ENCODE data around the gene PNPO.
A peak's percentile ranks its signal among the peaks of the same experiment; 100 is the strongest.

Gene PNPO

DNA sequence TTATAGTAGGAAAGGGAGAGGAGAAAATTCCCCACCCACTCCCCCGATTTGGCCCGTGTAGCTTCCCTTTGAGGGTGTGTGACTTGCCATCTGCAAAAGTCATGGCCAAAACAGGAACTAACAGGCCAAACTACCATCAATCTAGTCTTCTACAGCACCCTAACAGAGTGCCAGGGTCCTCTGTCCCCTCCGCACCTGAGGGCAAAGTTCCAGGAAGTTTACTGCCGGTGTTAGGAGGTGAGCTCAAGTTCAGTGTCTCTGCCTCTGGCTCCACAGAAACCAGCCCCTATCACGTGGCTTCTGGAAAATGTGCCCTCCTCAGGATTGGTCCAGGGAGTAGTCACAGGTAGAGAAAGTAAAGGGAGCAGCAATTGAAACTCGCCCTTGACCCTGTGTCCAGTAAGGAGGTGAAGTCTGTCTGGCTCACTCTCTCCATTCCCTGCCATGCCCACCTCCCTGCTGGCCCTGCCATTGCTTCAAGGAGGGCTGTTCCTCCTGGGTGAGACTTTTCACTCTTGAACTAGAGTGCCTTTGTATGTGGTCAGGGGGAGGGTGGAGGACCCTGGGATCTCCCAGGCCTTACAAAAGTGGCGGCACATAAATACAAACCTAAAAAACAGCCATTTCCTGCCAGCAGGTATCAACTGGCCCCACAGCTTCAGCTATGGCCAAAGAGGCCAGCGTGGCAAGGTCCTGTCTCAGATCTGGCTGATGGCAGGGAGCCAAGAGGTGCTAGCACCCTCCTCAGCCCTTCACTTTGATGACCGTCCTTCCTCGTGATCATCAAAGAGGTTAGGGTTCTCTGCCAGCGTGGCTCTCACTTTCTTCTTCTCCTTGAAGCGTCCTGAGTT, 11.0 kb downstream of the PNPO start:
- DNase-seq: no peak

DNA sequence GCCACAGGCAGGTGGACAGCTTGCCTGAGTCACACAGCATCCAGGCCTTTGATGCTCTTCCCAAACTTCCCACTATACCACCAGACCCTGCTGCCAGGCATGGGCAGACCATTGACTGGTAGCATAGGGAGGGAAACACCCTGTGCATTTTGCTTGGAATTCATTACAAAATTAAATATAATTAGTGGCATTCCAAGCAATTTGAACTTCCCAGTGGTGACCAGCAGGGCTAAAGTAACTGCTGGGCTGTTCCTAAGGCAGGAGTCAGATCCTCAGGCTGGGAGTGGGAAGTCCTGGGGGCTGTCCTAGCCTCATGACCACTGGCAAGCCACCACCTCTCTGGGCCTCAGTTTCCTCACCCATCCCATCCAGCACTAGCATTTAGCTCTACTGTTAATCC, 12.5 kb downstream of the PNPO start:
- DNase-seq: no peak

DNA sequence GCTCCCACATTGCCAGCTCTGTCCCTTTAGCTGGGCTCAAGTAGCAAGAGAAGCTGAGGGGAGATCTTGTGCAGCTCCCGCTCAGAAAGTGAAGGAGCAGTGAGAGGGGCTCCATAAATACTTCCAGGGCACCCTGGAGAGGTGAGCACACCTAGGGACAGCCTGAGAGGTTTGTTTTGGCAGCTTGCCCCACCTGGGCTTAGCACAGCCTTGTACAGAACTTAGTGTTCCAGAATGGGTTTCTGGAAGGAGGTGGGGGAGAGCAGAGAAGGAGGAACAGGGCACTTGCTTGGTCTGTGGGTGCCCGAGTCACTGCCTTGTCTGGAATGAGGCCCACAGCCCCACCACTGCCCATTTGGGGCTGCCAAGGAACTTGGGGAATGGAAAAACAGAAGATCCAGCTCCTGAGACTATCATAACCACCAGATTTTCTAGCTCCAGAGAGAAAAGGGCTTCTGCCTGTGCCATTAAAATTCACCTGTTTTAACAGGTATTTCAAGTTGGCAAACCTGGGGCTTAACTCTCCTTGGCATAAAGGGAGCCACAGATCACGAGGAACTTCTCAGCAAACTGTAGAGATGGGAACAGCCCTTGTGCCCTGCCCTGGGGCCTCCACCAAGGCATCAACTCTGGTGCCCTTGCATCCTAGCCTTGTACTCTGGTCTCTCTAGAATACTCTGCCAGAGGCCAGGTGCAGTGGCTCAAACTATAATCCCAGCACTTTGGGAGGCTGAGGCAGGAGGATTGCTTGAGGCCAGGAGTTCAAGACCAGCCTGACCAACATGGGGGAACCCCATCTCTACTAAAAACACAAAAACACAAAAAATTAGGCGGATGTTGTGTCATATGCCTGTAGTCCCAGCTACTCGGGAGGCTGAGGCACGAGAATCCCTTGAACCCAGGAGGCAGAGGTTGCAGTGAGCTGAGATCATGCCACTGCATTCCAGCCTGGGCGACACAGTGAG, 14.4 kb downstream of the PNPO start:
- DNase-seq: no peak

DNA sequence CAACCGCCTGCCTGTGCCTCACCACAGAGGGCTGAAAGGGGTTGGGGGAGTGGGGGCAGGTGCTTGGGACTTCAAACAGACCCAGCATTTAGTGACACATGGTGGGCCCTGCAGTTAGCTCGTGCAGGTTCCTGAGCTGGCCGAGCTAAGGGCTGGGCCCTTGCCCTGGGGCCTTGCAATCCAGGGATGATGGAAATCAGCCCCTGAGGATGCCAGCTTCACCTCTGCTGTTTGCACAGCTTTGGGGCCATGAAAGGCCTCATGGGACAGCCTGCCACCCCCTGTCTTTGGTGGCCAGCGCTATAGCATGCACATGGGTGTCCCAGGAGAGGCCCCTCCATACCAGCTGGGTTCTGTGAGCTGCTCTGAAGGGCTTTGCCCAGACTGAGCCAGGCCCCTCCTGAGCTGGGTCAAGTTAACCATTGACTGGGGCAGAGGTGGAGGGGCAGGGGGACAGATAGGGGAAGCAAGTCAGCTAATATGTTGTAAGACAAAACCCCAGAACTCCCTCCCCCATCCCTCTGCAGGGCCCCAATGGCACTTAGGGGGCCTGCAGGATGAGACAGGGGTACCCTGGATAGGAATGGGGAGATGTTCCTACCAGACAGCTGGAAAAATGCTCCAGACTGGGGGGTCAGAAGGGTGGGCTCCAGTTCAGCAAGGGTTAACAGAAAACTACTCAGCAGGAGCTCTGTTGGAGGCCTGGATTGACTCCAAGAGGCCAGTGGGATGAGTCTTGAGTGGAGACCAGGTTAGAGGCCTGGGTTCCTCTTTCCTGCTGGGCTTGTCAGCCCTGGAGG, 15.6 kb downstream of the PNPO start:
- no peak for DNase-seq

DNA sequence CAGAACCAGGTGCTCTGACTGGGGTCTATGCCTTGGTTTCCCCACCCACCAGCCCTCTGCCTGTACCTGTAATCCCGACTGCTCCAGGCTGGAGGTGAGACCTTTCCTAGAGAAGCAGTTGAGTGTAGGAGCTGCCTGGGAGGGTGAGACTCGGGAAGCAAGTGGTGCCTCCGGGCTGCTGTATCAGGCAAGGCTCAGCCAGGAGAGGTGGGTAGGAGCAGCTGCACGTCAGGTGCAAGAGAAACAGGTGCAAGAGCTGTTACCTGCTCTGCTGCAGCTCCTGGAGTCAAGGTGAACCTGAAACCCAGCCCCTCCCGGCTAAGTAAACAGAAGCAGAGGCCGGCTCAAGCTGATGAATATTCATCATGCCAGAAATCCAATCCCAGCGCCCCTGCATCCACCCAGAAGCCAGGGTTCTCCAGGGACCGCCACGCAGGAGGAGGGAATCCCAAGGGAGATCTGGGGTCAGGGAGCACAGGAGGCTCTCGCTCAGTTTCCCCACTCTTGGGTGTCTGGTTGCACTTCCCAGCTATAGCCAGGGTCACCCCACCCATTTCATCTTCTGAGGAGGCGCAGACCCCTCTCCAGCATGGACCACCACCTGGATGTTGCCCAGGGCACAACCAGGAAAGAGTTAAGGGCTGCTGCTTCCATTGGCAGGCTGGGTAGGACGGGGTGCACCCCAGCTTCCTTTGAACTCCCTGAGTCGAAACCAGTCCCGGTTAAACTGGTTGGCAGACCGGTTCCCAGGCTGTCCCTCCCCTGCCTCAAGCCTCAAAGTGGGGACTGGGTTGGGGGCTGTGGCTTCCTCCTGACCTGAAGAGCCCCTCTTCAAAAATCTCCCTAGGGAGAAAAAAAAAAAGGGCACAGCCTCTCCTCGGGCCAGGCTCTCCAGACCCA, 16.5 kb downstream of the PNPO start, which contains the start of gene PRR15L:
Gene PRR15L, minus strand, starts transcription at position 293 of the 900 bp plus-strand sequence. CDS start 4,649 bp downstream, outside the sequence.
- no peak for DNase-seq

DNA sequence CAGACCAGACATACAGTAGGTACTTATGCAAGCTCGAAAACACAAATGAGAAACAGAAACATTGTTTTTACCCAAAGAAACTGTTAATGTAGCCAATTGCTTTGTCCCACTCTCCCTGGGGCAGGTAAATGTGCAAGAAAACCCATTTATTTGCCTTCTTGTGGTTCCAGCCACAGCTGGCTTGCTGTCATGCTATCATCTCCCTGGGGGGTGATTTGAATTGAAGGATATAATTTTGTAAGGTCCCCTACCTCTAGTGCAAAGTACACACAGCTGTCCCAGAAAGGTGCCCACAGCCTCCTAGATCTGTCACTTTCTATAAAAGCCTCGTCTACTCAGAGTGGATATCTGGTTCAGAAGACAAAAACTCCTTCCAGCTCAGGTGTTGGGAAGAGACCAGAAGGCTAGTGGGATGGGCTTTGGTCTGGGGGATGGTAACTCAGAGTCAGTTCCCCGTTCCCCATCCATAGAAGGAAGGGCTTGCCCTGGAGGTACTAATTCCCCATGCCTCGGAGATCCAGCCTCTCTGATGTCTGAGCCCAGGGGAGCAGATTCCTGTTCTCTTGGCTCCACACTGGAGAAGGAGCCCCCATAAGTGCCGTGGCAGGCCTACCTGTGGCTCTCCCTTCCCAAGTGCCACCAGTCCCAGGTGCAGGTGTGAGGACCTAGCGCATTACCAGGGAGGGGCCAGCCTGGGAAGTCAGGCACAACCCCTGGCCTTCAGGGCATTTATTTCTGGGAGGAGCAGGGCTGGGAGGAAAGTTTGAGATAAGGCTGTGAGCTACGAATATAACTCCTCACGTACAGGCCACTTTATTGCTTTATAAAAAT, 18.7 kb downstream of the PNPO start:
- no peak for DNase-seq

DNA sequence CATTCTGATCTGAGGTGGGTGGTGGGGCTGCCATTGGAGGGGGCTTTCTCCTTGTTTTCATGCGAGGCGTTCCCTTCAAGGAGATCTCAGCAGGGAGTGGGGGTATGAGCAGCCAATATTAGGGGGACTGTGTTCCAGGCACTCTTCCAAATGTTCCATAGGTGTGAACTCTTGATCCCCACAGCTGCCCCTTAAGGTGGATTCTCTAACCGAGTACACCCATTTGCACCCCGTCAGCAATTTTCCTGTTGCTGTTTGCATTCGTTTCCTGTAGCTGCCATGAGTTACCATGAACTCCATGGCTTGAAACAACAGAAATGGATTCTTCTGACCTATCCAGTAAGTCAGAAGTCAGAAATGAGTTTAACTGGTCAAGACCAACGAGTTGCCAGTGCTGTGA, 20.0 kb downstream of the PNPO start:
- no peak for DNase-seq

DNA sequence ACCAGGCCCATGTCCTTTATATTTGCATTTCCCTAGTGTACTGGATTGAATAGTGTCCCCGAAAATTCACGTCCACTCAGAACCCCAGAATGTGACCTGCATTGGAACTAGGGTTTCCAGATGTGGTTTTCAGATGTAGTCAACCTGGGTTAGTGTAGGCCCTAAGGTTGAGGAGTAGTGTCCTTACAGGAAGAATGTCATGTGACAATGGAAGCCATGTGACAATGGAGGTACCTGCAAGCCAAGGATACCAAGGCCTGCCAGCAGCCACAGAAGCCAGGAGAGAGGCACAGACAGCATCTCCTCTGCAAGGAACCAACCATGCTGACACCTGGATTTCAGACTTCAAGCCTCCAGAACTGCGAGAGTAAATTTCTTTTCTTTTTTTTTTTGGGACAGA, 21.5 kb downstream of the PNPO start:
- DNase-seq: no peak

DNA sequence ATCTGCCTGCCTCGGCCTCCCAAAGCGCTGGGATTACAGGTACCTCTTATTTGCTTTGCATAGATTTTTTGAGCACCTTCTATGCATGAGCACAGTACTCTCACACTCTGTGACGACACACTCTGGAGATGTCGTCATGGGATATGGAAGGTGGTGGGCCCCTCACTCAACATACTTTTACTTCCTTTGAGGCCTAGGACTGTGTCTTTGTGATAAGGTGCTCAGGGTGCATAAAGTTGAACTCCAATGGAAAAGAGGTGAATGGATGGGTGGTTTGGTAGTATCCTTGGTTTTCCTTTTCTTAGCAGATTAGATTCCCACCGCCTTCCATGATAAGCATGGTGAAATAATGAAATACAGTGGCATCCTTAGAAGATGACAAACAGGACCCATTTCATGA, 23.5 kb downstream of the PNPO start:
- no peak for DNase-seq

DNA sequence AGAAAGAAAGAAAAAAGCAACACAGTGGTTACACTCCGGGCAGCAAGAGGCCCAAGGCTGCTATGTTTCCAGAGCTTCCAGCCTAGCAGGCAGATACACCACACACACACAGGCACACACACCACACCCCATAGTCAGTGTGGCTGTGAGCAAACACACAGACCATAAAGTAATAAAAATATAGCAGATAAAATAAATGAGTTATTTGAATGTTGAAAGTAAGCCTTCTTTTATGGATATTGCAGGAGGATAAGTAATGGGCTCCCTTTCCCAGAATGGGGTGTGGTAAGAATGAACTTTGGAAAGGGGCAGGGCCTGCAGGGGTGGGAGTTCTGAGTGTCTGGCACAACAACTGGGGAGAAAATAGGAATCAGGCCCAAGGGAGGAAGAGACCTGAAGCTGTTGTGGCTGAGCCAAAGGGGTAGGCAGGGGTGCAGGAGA, 24.7 kb downstream of the PNPO start:
- DNase-seq: no peak

DNA sequence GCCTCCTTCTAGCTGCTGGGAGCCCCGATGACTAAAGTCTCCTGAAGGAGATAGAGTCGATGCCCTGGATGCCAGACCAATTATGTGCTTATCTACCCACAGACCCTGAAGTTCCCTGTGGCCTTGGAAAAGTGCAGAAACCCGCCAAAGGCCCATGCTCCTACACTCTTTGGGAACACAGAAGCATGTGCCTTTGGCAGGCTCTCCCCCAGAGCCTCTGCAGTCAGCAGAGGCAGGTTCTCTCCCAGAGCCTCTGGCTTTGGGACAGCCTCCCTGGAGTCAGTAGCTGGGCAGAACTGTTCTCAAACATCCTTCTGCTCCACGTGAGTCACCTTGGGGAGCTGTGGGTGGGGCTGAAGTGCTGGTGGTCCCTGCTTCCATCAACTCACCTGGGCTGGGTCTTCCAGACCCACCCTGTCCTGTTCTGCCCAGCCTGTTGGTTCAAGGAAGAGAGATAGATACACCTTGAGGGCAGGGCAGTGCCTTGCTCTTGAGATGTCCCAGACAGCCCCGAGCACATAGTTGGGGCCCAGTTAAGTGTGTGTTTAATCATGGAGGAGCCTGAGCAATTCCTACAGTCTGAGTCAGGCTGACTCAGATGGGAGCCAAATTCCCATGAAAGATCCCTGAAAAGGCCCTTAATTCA, 26.4 kb downstream of the PNPO start:
- DNase-seq: no peak

DNA sequence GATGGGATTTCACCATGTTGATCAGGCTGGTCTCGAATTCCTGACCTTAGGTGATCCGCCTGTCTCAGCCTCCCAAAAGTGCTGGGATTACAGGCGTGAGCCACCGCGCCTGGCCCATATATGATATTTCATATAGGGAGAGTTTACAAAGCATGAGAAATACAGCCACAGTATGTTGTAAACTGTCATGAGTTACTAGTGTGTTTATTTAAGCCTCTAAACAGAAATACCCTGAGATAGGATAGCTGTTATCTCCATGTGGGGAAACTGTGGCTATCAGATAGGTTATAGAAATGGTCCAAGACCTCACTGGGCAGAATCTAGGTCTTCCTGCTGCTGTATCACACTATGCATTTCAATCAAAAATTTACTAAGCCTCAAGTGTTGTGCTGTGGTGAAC, 27.5 kb downstream of the PNPO start:
- no peak for DNase-seq

DNA sequence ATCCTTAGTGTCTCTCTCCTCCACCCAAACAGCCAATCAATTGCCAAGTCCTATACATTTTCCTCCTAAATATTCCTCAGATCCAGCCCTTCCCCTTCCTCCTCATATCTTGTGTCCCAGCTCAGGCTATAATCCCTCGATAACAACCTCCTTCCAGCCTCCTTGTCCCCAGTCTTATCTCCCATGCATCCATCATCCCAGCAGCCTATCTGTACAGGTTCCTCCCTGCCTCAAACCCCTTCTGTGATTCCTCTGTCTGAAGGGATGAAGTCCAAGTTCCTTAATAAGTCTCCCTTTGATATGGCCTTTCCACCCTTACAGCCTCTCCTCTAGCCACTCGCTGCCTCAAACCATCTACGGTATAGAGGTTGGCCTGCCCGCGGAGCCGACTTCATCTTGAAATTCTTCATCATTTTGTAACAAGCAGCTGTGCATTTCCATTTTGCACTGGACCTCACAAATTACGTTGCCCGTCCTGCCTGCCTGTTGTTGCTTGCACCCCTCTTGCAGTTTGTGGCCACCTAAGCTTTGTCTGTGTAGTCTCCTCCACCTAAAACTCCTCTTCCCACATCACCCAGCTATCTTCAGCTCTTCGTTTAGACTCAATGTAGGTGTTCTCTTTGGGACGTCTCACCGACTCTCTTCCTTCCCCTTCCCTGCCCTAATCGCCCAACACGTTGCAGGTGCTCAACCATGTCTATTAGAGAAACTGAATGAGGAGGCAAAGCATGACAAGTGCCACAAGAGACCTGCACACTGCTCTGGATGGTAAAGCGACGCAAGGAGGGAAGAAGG, 28.8 kb downstream of the PNPO start:
- no peak for DNase-seq

DNA sequence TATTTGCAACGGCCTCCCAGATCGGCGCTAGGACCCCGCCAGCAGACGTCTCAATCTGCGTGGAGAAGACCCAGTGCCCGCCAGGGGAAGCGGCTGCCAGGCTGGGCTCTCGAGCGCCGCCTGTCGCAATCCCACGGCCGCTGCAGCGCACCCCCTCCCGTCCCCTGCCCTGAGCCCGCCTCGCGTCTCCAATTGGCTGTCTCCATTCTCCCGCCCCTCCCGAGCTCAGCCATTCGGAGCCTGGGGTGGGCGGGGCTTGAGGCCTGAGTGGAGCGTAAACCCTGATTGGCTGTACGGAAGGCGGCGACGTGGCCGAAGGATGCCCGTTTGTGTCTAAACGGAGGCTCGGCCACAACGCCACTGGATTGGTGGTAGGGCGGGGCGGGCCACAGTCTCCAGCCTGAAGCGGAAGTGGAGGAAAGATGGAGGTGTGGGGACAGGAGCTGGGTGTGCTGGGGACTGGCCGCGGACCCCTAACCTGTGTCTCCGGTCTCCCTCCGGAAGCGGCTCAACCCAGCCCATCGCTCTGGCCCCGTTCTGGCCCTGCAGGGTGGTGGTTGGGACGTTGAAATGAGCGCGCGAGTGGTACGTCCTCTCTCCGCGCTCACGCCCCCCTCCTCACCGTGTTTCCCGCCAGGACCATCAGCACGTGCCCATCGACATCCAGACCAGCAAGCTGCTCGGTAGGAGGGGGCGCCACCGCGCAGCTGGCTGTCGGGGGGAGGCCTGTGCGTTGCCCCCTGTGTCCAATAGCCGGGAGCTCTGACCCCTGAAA, 29.5 kb downstream of the PNPO start, which contains the start of gene CDK5RAP3:
Gene CDK5RAP3, plus strand, starts transcription at position 389 of the 775 bp plus-strand sequence. Its CDS starts 34 bp downstream, at position 423.
- peak; percentile 97 for DNase-seq

DNA sequence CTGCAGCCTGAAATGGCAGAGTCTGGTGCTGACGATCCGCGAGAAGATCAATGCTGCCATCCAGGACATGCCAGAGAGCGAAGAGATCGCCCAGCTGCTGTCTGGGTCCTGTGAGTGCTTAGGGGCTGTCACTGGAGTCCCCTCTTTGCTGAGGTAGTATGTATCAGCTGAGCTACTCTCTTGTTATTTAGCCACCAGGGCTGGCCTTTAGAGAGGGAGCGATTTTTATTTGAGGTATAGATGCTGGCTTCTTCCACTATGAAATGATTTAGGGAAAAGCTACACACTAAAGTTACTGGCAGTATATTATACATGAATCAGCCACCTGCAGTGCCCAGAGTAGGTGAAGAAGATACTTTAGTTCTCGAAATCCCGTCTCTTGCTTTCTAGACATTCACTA, 32.2 kb downstream of the PNPO start:
- peak; percentile 51 for DNase-seq

DNA sequence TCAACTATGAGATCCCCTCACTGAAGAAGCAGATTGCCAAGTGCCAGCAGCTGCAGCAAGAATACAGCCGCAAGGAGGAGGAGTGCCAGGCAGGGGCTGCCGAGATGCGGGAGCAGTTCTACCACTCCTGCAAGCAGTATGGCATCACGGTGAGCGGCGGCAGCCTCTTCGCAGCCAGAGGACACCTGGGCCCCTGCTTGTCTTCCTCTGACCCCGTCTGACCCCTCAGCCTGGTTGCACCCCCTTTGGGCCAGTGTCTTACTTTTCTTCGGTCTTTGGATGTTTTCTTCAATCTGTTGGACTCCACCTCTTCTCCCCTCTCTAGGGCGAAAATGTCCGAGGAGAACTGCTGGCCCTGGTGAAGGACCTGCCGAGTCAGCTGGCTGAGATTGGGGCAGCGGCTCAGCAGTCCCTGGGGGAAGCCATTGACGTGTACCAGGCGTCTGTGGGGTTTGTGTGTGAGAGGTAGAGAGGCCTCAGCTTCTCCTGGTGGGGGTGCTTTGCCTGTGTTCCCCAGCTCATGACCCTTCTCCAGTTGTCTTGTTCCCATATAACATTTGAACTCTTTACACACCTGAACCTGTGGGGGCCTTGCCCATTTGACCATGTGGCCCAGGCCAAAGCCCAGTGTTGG, 33.9 kb downstream of the PNPO start:
- DNase-seq: no peak

DNA sequence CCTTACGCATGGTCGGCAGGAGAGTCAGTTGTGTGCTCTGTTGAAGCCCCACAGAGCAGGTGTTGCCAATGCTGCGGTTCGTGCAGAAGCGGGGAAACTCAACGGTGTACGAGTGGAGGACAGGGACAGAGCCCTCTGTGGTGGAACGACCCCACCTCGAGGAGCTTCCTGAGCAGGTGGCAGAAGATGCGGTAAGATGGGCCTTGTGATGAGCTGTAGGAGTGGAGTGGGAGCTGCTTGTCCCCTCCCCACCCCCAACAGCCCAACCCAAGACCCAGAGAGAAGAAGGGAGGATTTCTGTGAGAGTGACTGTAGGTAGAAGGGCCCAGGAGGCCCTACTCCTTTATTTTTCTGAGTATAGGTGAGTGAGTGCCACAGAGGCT, 34.4 kb downstream of the PNPO start:
- DNase-seq: no peak

DNA sequence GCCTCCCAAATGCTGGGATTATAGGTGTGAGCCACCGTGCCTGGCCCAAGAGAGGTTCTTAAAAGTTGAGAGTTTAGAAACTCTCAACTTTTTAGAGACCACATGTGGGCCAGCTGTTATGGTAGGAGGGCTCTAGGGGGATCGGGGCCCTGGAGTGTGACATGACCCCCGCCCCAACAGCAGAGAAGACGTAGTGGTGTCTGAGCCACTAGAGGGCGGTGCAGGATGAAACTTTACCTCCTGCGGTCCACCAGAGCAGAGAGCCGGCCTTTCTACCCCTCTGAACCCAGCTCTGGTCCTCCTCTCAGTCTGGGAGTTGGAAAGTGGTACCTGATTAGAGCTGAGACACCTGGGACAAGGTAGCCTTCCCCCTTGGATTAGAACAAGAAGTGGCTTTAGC, 37.0 kb downstream of the PNPO start:
- DNase-seq: peak; percentile 1

Measured in NCI-H446 treated with DMSO at 0.1 percent for 48 hours (cell line).